KOPT-K1 (cell line): ENCODE data around the gene KCNJ5.

Experiments used
- H3K27ac ChIP-seq: fragments of 200-600 bp; sonication (generic); 2 replicates; pipeline ENCODE4 v1.5.1; 2016; ENCODE audit warnings: antibody characterized with exemption, mild to moderate bottlenecking, low read depth, low read length; ENCODE audit not compliant: poor library complexity, severe bottlenecking
- H3K36me3 ChIP-seq: fragments of 200-600 bp; sonication (generic); 2 replicates; pipeline ENCODE4 v1.5.1; 2017; ENCODE audit warnings: antibody characterized with exemption, mild to moderate bottlenecking, low read length, moderate library complexity; ENCODE audit not compliant: insufficient read depth
- H3K9me3 ChIP-seq: fragments of 200-600 bp; sonication (generic); 2 replicates; pipeline ENCODE4 v1.5.1; 2017; ENCODE audit warnings: antibody characterized with exemption, low read length, mild to moderate bottlenecking; ENCODE audit not compliant: insufficient read depth, poor library complexity, severe bottlenecking

The KCNJ5 gene

GRCh38 chr11:128938156-128938885 lies 47.2 kb downstream of the KCNJ5 start:
- H3K36me3 ChIP-seq: no peaks in the 10 kb centered on the region
- H3K9me3 ChIP-seq: no peaks in the 10 kb centered on the region
- no peak overlapping the region for H3K27ac ChIP-seq

DNA sequence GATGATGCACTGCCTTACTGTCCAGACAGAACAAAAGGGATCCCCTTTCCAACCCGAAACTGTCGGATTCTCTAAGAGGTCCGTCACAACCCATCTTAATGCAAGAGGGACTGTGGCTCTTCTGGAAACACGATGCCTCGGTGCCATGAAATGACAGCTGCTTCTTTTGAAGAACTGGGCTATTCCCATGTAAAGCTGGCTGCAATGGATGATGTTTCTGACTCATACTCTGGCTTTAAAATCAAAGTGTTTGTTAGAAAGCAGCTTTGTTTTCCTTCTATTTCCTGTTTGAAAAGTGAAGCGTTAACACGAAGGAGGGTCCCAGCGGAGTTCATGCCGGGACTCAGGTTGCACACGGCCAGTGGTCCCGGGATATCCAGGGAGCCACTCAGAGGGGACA lies 48.4 kb downstream of the KCNJ5 start:
- H3K36me3 ChIP-seq: no peaks in the 10 kb centered on the region
- H3K27ac ChIP-seq: no peak overlapping the region
- no peaks in the 10 kb centered on the region for H3K9me3 ChIP-seq

- no peak overlapping the region for H3K27ac ChIP-seq
- H3K36me3 ChIP-seq: no peaks in the 10 kb centered on the region
- no peaks in the 10 kb centered on the region for H3K9me3 ChIP-seq
Measured at GRCh38 chr11:128940156-128940555, 49.0 kb downstream of the KCNJ5 start.

DNA sequence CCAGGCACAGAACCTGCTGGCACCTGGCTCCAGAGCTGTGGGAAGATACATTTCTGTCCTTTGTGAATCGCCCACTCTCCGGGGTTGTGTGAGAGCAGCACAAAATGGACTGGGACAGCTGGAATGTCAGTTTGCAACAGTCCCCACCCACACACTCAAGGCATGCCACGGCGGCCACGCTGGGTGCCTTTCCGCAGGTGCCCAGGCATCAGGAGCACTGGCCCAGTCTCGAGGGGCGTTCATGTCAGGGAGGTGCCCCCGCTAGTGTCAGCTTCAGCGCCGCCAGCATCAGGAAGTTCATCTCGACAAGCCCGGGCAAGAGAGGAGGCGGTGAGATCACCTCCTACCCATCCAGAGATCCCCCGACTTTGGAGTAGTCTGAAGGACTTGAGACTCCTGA lies 49.4 kb downstream of the KCNJ5 start:
- Histone ChIP-seq H3K27ac (no peak overlapping the region), H3K36me3 (no peaks in the 10 kb centered on the region), H3K9me3 (no peaks in the 10 kb centered on the region)

GRCh38 chr11:128941110-128941509 lies 50.0 kb downstream of the KCNJ5 start:
- no peaks in the 10 kb centered on the region for H3K36me3 ChIP-seq
- no peaks in the 10 kb centered on the region for H3K9me3 ChIP-seq
- H3K27ac ChIP-seq: no peak overlapping the region

DNA sequence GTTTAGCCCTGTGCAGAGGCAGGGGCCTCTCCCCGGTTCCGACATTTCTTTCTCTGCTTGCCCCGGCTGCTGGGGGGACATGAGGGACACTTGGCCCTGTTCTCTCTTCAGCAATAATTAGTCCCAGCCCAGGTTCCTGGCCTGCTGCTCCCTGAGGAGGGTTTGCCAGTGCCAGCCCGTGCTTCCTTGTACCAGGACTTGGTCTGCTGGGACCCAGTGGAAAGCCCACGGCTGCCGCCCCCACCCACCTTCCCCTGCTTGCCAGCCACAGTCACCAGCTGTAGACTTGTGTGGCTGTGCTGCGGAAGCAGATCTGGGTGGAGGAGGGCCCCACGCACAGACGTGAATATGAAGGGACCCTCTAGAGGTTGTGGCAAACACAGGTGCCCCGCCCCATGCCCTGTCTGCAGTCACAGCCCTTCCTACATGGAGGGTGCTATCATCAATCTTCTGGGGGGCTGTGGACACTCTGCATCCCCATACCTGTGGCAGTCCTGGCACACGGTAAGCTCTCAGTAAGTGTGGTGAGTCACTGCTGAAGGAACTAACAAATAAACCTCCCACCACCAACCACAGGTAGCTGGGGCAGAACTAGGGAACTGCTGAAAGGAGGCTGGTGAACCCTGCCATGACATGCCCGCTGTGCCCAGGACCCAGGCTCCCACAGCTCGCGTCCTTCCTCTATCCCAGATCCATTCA lies 50.6 kb downstream of the KCNJ5 start:
- no peaks in the 10 kb centered on the region for H3K36me3 ChIP-seq
- H3K27ac ChIP-seq: no peak overlapping the region
- H3K9me3 ChIP-seq: no peaks in the 10 kb centered on the region

DNA sequence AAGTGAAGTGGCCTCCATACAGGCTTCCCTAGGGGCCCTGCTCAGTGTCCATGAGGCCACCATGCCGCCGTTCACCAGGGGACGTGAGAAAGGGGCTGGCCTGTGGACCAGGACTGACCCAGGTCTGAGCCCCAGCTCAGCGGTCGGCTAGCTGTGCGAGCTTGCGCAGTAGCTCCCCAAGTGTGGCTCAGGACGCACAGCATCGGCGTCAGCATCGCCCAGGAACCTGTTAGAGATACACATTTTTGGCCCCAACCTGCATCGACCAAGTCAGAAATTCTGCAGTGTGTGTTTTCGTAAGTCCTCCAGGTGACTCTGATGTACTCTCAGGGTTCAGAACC lies 51.1 kb downstream of the KCNJ5 start:
- Histone ChIP-seq H3K27ac (no peak overlapping the region), H3K36me3 (no peaks in the 10 kb centered on the region), H3K9me3 (no peaks in the 10 kb centered on the region)

DNA sequence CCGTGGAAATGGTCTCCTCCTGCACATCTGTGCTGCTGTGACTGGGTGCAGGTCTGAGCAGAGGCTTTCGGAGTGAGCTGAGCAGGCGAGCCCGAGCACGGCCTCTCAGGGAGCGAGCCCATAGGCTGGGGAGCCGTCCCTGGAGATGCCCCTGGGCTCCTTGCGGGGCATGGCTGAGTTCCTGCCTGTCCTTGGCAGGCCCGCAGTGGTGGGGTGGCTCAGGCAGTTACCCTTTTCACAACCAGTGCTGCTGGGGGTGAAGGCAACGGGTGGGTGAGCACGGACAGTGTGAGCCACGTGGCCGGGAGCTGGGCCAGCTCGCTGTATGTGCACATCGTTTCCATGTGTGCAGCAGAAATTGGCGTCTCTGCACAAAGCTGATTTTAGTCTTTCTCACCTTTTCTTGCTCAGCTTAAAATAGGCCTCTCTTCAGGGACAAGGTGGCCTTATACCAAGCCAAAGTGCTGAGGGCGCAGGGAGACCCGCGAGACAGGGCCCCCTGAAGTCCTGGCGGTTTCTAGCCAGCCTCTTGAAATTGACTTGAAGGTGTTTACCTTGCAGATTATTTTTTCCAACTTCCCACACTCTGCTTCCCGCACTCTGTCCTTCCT lies 51.8 kb downstream of the KCNJ5 start, which contains the start of gene TP53AIP1:
Gene TP53AIP1, minus strand, starts transcription at position 55 of the 611 bp plus-strand sequence. CDS start 5,053 bp downstream, outside the sequence.
- H3K36me3 ChIP-seq: no peaks in the 10 kb centered on the region
- no peak within 1 kb of the TSS for H3K27ac ChIP-seq
- H3K9me3 ChIP-seq: no peaks in the 10 kb centered on the region

- Histone ChIP-seq H3K36me3 (no peaks in the 10 kb centered on the region), H3K27ac (no peak overlapping the region)
Measured at GRCh38 chr11:128943428-128943976, 52.3 kb downstream of the KCNJ5 start.

GRCh38 chr11:128946648-128947047 lies 55.5 kb downstream of the KCNJ5 start:
- no peaks in the 10 kb centered on the region for H3K9me3 ChIP-seq
- no peaks in the 10 kb centered on the region for H3K36me3 ChIP-seq
- H3K27ac ChIP-seq: no peak overlapping the region

More at GRCh38 chr11:128943428-128943976, 52.3 kb downstream of the KCNJ5 start:
- no peaks in the 10 kb centered on the region for H3K9me3 ChIP-seq

GRCh38 chr11:128947773-128948172 lies 56.6 kb downstream of the KCNJ5 start:
- H3K9me3 ChIP-seq: no peaks in the 10 kb centered on the region
- no peaks in the 10 kb centered on the region for H3K36me3 ChIP-seq
- no peak overlapping the region for H3K27ac ChIP-seq

- no peaks in the 10 kb centered on the region for H3K36me3 ChIP-seq
- no peak overlapping the region for H3K27ac ChIP-seq
- H3K9me3 ChIP-seq: no peaks in the 10 kb centered on the region
Measured at GRCh38 chr11:128948583-128948982, 57.4 kb downstream of the KCNJ5 start.

DNA sequence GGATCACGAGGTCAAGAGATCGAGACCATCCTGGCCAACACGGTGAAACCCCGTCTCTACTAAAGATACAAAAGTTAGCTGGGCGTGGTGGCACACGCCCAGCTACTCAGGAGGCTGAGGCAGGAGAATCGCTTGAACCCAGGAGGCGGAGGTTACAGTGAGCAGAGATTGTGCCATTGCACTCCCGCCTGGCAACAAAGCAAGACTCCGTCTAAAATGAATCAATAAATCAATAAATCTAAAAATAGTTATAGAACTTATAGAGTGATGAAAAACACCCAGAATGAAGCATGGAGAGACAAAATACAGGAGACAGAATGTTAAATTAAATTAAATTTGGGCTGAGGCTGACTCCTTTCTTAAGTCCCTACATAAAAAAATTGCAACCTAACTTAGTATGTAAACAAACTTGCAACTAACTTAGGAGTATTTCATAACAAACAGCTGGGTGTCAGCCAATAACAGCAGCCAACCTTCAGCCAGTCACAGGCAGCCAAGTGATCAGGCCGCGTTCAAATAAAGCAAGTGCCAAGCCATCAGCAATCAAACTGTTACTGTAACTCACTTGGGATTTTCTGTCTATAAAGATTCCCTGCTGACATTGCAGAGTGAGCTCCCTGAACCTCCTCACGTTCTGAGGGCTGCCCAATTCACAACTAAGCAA lies 58.8 kb downstream of the KCNJ5 start:
- Histone ChIP-seq H3K27ac (no peak overlapping the region), H3K36me3 (no peaks in the 10 kb centered on the region)

DNA sequence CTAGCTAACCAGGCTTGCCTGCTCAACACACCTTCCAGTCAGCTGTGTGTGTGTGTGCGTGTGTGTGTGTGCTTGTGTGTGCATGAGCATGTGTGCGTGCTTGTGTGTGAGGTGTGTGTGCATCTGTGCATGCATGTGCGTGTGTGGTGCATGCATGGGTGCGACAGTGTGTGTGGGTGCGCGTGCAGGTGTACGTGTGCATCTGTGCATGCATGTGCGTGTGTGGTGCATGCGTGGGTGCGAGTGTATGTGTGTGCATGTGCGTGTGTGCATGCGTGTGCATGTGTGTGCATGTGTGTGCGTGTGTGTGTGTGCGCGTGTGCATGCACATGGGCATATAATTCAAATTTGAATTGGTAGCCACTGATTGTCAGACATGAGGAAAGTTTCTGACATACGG lies 62.0 kb downstream of the KCNJ5 start:
- H3K36me3 ChIP-seq: no peaks in the 10 kb centered on the region
- H3K27ac ChIP-seq: no peak overlapping the region
- H3K9me3 ChIP-seq: no peaks in the 10 kb centered on the region

More for the DNA sequence above, 58.8 kb downstream of the KCNJ5 start:
- H3K9me3 ChIP-seq: no peaks in the 10 kb centered on the region

GRCh38 chr11:128955636-128956035 lies 64.5 kb downstream of the KCNJ5 start:
- H3K9me3 ChIP-seq: no peaks in the 10 kb centered on the region
- no peaks in the 10 kb centered on the region for H3K36me3 ChIP-seq
- H3K27ac ChIP-seq: no peak overlapping the region
